Stimulated activated CD4-positive, alpha-beta T cell treated with anti-CD3 and anti-CD28 coated beads, Interleukin-15, amount 100 ng/mL, for 24 hours (primary cell): ENCODE data around the gene GOLM1.

Experiments
- DNase-seq: peaks from one replicate; pipeline ENCODE4 v3.0.0-alpha.2; 2020

Gene GOLM1

GRCh38 chr9:86043999-86044398 lies 55.4 kb downstream of the GOLM1 start:
- DNase-seq = no peak

GRCh38 chr9:86043586-86043985 lies 55.8 kb downstream of the GOLM1 start:
- no peak for DNase-seq

- DNase-seq = no peak
Measured at GRCh38 chr9:86042199-86042978, 57.0 kb downstream of the GOLM1 start.

DNA sequence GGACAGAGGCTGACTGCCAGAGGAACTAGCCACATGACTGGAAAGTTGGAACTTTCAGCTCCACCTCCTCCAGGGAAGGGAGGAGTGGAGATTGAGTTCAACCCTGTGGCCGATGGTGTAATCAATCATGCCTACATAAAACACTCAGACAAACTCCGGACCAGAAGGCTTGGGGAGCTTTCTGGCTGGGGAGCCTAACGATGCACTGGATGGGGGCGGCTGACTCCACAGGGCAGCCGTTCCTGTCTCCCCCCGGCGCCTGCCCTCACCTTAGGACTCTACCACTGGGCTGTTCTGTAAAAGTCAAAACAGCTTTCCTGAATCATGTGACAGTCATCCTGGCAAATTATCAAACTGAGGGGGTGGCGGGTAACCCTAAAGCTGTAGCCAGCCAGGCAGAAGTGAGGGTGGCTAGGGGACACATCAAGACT lies 58.0 kb downstream of the GOLM1 start:
- DNase-seq = no peak

DNA sequence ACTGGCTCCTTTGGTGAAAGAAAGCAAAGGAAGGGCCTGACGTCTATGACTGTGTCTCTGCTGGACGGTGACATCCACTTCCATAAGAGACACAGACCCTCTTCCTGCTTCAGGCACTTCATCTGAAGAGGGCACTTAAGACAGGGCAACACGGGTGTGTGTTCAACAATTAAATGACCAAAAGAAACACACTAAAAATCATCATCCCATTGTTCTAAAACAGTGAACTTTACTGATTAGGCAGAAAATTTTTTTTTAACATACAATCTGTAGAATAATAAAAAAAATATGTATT lies 58.5 kb downstream of the GOLM1 start:
- DNase-seq = no peak

DNA sequence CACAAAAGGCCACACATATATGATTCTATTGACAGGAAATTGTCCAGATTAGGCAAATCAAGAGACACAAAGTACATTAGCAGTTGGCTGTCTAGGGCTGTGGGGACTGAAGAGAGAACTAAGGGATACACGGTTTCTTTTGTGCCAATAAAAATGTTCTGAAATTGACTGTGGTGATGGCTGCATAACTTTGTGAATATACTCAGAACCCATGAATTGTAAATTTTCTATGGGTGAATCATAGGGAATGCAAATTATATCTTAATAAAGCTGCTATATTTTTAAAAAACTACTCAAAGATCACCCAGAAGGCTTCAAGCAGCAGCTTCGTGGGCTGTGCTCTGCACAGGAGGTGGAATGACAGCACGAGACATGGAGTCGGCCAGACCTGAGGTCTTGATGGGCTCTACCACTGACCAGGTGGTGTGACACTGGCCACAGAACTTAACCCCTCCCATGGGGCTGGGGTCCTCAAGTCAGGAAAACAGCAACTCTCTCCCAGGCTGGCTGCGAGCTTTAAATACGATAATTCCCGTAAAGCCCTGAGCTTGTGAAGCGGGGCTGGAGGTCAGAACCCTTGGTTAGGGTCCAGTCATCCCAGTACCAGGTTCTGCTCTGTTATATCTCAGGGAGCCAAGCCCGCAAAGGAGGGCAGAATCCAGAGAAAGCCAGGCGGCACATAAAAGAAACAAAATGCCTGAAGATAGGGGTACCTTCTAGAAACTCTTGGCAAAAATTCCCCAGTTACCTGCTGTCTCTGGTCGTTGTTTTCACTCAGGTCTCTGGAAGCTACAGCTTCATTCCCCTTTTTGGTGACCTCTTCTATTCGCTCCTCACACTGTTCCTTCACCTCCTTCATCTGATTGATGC lies 59.1 kb downstream of the GOLM1 start:
- no peak for DNase-seq

- no peak for DNase-seq
Measured at GRCh38 chr9:86036555-86036954, 62.8 kb downstream of the GOLM1 start.

GRCh38 chr9:86035827-86036440 lies 63.4 kb downstream of the GOLM1 start:
- DNase-seq = no peak

GRCh38 chr9:86034863-86035734 lies 64.3 kb downstream of the GOLM1 start:
- DNase-seq = peak; percentile 15

DNA sequence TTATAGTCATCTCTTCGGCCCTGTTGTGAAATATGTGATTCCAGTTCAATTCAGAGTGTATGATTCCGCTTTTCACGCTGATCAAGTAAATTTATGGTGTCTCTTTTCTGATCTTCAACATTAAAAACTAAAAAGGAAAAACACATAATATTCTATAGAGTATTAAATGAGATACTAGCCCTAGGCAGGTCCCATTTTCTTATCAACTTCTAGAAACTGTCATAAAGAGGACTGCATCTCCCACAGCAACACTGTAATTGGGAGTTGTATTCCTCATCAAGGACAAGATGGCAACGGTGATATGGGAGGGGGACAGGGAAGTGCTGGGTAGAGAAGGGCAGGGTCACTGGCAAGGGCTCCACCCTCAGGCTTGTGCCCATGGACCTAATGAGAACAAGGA lies 71.6 kb downstream of the GOLM1 start:
- DNase-seq = no peak

DNA sequence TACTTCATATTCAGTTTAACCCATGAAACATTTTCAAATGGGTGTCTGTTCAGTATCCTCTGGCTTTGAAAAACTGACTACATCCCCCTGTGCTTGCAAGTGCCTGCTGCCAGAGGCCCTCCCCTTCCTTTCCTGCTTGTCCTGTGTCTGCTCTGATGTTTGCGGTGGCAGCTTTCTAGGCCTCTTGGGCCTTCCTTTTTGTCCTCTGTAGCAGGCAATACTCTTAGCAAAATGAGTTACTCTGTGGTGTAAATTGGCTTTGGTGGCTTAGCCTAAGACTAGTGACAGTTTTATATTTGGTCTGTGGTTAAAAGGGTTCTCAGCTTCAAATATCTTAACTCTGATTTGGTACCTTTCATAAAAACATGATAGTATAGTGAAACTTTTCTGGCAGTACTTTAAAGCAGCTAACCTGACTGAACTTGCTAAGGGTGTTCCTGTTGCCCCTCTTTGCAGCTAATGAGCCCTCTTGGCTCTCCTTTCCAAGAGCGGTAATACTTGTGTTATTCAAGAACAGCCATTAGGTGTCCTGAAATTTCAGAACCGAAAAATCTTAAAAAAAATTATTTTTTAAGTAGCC lies 76.6 kb downstream of the GOLM1 start:
- DNase-seq = no peak

DNA sequence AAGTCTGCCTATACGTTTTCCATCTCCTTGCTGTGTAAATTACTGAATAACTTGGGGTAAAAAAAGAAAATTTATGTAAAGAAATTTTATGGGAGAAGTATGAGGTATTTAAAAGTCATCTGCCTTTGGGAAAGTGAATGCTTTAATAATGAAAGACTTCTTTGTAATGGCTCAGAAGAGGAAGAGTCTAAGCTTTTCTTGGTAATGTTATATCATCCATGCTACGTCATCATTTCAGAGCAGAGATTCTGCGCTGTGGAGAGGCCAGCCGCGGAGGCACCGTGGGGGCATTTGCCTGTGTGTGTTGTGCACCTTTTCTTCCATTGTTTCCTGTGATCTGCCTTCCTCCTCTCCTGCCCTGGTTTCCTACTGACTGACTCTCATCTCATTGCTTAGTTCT lies 78.2 kb downstream of the GOLM1 start:
- no peak for DNase-seq

DNA sequence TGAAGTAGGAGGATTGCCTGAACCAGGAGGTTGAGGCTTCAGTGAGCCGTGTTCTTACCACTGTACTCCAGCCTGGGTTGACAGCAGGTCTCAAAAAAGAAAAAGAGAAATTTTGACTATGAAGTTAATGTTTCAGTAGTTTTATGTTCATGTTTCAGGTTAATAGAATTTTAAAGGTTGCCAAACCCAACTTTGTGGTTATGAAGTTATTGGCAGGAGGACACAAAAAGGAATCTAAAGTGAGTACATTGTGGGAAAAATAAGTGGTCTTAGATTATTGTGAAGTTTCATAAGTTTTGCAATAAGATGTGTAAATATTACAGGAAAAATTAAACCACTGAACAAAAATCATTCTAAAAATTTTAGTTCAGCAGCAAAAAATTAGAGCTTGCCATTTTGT lies 78.6 kb downstream of the GOLM1 start:
- no peak for DNase-seq

DNA sequence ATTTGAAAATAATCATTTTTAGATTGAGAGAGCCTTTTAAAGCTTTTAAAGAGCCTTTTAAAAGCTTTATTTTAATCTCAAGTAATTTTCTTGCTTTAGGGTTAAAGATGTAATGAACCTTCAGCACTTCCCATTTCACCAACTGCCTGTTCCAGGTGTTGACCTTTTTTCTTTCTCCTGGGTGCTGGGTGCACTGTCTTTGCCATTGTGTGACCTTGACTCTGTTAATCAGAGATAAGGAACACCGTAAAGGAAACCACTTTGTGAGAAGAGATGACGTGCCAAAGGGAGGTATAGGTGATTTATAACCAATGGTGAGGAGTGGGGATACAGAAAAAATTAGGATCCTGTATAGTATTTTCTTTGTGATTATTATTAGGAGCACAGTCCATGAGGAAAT lies 90.2 kb downstream of the GOLM1 start:
- no peak for DNase-seq

DNA sequence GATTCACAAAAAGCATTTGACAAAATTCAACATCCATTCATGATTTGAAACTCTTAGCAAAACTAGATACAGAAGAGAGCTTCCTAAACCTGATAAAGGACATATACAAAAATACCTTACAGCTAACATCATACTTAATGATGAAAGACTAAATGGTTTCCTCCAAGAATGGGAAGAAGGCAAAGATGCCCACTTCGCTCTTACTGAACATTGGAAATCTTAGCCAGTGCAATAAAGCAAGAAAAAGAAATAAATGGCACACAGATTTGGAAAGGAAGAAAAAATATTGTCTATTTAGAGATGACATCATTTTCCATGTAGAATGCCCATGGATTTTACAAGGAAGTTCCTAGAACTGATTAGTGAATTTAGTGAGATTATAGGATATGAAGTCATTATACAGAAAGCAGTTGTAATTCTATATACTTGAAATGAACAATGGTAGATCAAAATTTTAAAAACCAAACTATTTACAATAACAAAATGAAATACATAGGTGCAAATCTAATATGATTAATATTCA lies 94.0 kb downstream of the GOLM1 start:
- DNase-seq = no peak

DNA sequence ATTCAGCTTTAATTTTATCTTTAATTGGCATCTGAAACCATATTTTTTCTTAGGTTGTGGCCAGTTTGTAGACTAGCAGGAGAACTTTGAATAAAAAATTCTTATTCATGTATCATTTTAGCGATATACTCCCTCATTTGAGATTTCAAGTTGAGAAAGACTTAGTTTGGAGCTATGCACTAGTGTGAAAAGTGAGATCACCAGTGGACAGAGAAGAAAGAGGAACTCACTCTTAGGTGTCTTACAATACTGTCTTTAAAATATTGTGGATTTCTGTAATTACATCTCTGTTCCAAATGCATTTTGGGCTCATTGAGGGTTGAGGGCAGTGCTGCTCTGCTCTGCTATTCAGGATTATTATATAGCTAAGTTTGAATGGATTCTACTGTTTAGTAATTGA lies 103.8 kb downstream of the GOLM1 start:
- no peak for DNase-seq

DNA sequence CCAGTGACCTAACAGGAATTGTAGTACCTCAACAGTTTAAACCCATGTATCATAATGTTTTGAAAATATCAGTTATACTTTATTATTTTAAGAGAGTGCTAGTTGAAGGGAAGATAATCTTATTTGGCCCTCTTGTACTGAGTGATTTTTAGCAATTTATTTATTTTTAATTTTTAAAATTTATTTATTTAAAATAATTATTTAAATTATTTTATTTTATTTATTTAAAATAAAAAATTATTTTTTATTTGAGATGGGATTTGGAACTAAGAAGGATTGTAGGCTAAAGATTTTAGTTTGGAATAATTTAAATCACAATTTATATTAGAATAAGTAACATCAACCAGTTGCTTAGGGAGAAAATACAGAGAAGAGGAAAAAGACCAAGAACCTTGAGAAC lies 104.3 kb downstream of the GOLM1 start:
- no peak for DNase-seq

DNA sequence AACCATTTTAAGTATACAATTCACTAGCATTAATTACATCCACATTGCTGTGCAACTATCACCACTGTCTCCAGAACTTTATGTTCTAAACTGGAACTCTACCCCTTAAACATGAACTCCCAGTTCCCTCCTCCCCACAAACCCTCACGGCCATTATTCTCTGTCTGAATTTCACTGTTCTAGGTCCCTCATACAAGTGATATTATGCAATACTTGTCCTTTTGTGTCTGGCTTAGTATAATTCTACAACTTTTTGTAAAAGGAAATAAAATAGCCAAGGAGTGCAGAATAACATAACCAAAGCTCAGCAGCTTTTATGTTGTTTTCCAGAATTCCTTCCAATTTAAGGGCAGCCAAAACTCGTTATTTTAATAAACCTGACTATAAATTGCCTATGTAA lies 105.2 kb downstream of the GOLM1 start:
- DNase-seq = no peak

- no peak for DNase-seq
Measured at GRCh38 chr9:85987236-85987635, 112.1 kb downstream of the GOLM1 start.

DNA sequence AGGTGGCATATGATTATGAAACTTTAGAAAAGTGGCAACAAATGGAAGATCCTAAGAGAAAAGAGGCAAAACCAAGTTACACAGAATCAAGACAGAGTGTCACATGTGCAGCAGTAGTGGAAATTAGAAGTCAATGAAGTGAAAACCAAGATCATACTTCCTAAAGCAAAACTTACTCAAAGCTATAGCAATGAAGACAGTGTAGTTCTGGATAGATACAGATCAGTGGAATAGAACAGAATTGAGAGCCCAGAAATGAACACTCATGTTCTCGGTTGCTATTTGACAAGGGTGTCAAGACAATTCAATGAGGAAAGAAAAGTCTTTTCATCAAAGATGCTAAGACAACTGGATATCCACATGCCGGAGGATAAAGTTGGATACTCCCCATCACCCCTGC lies 114.9 kb downstream of the GOLM1 start:
- no peak for DNase-seq

DNA sequence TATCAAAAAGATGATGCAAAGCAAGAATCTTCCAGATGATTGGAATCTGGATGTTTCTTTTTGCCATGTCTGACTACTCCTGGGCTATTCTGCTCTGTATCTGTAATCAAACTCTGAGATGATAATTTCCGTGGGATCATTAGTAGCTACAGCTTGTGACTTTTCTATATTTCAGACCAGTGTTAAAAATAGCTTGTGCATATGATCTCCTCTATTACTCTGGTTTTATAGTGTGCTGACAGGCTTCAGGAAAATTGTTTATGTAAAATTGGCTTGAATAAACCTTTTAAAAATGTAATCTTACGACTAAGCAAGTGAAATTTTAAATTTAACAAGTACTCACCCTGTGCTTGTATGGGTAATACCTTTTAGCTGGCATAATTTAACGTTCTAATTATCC lies 118.0 kb downstream of the GOLM1 start:
- DNase-seq = no peak

DNA sequence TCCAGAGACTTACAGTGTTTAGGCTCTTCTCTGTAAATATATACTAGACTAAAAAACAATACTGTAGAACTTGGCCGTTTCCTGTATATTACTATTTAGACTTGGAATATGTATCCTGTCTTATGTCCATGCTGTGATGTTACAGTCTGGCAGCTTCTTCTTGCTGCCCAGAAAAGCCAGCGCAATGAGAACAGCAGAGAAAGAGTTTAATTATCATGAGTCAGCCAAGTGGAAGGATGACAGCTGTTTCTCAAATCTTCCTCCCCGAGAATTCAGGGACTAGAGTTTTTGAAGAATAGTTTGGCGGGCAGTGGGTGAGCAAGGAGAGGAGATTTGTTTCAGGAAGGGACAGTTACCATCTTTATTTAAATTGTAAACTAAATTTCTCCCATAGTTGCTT lies 120.9 kb downstream of the GOLM1 start:
- DNase-seq = no peak
